ENCODE measurements around the gene NTM.
"Not testable (repeated sequence)": the region's sequence is repeated elsewhere in the genome, so short reads cannot be mapped to it uniquely, and the experiment has no call there.

The NTM gene

DNA sequence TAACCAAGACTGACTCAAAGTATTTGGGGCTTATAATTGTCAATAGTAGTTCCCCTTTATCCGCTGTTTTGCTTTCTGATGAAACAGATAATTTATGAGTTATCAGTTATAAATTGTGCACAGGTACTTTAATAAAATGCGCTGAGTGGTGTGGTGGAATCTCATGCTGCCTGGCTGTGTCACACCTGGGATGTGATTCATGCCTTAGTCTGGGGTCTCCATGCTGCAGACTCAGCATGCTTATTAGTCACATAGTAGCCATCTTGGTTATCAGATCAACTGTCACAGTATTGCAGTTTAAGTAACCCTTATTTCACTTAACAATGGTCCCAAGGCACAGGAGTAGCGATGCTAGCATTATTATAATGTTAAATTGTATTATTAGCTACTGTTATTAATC is 995.2 kb downstream of the NTM start:
- CTCF ChIA-PET = no interaction called here
- DNase-seq (ENCODE audit: extremely low spot score) = no peak
- TF ChIP-seq TARDBP (IDR thresholded peaks at IDR 0.05) (no peak), ZNF384 (IDR thresholded peaks at IDR 0.05) (no peak), FOXA1 (IDR thresholded peaks at IDR 0.05) (no peak), LEF1 (IDR thresholded peaks at IDR 0.05; ENCODE audit: borderline replicate concordance) (no peak), CTBP1 (IDR thresholded peaks at IDR 0.05; ENCODE audit: borderline replicate concordance) (no peak), ARNT (IDR thresholded peaks at IDR 0.05) (no peak), HDGF (IDR thresholded peaks at IDR 0.05; ENCODE audit: borderline replicate concordance) (no peak), FOXK2 (IDR thresholded peaks at IDR 0.05) (no peak), BHLHE40 (IDR thresholded peaks at IDR 0.05; ENCODE audit: borderline replicate concordance) (no peak), FOXM1 (IDR thresholded peaks at IDR 0.05; ENCODE audit: borderline replicate concordance) (no peak), ELF4 (IDR thresholded peaks at IDR 0.05) (no peak), L3MBTL2 (conservative IDR thresholded peaks at IDR 0.05) (no peak)
- TF ChIP-seq, protein P1, sequence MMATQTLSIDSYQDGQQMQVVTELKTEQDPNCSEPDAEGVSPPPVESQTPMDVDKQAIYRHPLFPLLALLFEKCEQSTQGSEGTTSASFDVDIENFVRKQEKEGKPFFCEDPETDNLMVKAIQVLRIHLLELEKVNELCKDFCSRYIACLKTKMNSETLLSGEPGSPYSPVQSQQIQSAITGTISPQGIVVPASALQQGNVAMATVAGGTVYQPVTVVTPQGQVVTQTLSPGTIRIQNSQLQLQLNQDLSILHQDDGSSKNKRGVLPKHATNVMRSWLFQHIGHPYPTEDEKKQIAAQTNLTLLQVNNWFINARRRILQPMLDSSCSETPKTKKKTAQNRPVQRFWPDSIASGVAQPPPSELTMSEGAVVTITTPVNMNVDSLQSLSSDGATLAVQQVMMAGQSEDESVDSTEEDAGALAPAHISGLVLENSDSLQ (IDR thresholded peaks at IDR 0.05) = no peak
- POLR2A ChIA-PET = no interaction called here

DNA sequence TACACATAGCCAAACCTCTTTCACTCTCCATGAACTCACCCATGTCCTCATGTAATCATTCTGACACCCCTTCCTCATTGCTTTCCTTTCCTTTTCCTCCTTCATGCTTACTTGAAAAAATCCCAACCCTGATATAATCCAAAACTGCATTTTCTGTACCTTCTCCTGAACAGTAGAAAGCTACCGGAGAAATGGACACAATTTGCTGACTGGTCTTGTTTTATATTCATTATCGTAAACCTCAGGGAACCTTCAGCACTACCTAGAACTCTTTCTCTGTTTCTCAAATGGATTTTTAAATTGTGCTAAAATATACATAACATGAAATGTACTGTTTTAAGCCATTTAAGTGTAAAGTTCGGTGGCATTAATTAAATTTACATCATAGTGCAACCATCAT is 996.9 kb downstream of the NTM start:
- POLR2A ChIA-PET = no interaction called here
- DNase-seq (ENCODE audit: extremely low spot score) = no peak
- no peak for TF ChIP-seq HDGF (IDR thresholded peaks at IDR 0.05; ENCODE audit: borderline replicate concordance)
- no peak for TF ChIP-seq FOXA1 (IDR thresholded peaks at IDR 0.05)
- no peak for TF ChIP-seq FOXM1 (IDR thresholded peaks at IDR 0.05; ENCODE audit: borderline replicate concordance)
- no peak for TF ChIP-seq NFRKB (IDR thresholded peaks at IDR 0.05)
- no peak for TF ChIP-seq L3MBTL2 (conservative IDR thresholded peaks at IDR 0.05)
- no peak for TF ChIP-seq BHLHE40 (IDR thresholded peaks at IDR 0.05; ENCODE audit: borderline replicate concordance)
- TF ChIP-seq FOXK2 (IDR thresholded peaks at IDR 0.05) = no peak
- CTCF ChIA-PET = no interaction called here

DNA sequence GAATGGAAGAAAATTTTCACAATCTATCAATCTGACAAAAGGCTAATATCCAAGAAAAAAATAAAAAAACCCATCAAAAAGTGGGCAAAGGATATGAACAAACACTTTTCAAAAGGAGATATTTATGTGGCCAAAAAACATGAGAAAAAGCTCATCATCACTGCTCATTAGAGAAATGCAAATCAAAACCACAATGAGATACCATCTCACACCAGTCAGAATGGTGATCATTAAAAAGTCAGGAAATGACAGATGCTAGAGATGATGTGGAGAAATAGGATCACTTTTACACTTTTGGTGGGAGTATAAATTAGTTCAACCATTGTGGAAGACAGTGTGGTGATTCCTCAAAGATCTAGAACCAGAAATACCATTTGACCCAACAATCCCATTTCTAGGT is 999.7 kb downstream of the NTM start:
- POLR2A ChIA-PET; CTCF ChIA-PET; DNase-seq (ENCODE audit: extremely low spot score): not testable (repeated sequence)

DNA sequence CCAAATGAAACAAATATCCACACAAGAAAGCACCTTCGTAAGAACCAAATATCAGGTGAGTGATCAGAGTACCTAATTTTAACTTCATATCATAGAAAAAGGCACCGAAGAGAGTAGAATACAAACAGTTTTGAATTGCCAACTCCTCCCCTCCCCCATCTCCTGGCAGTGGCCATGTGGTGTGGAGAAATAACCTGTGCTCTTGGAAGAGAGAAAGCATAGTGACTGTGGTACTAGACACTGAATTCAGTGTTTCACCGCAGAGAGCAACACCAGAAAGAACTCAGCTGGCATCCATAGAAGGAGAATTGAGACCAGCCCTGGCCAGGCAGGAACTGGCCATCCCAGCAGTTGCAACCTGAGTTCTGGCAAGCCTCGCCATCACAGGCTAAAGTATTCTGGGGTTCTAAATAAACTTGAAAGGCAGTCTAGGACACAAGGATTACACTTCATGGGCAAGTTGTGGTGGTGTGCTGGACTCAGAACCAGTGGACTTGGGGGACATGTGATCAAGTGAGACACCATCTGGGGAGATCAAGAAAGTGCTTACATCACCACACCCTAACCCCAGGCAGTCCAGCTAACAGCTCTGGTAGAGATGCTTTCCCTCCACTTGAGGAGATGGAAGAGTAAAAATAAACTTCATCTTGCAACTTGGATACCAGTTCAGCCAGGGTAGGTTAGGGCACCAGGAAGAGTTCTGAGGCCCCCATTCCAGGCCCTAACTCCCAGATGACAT is 1003.2 kb downstream of the NTM start:
- TF ChIP-seq L3MBTL2 (conservative IDR thresholded peaks at IDR 0.05) (no peak), ARNT (IDR thresholded peaks at IDR 0.05) (no peak), FOXA1 (IDR thresholded peaks at IDR 0.05) (no peak), BHLHE40 (IDR thresholded peaks at IDR 0.05; ENCODE audit: borderline replicate concordance) (no peak), ELF4 (IDR thresholded peaks at IDR 0.05) (no peak), LEF1 (IDR thresholded peaks at IDR 0.05; ENCODE audit: borderline replicate concordance) (no peak), FOXM1 (IDR thresholded peaks at IDR 0.05; ENCODE audit: borderline replicate concordance) (no peak), NFRKB (IDR thresholded peaks at IDR 0.05) (no peak), SUZ12 (IDR thresholded peaks at IDR 0.05) (no peak), ZNF384 (IDR thresholded peaks at IDR 0.05) (no peak), FOXK2 (IDR thresholded peaks at IDR 0.05) (no peak), HDGF (IDR thresholded peaks at IDR 0.05; ENCODE audit: borderline replicate concordance) (no peak), TARDBP (IDR thresholded peaks at IDR 0.05) (no peak), CTBP1 (IDR thresholded peaks at IDR 0.05; ENCODE audit: borderline replicate concordance) (no peak), SP1 (IDR thresholded peaks at IDR 0.05) (no peak)
- TF ChIP-seq, protein P1 (IDR thresholded peaks at IDR 0.05) = no peak
- POLR2A ChIA-PET = no interaction called here
- CTCF ChIA-PET = no interaction called here
- no peak for DNase-seq (ENCODE audit: extremely low spot score)

DNA sequence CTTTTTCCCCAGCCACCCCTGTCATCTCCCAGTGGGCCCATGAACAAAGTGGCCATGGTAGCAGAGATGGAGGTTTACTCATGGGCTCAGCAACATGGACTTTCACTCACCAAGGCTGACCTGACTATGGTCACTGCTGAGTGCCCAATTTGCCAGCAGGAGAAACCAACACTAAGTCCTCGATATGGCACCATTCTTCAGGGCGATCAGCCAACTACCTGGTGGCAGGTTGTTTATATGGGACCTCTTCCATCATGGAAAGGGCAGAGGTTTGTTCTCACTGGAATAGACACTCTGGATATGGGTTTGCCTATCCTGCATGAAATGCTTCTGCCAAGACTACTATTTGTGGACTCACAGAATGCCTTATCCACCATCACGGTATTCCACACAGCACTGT is 1009.1 kb downstream of the NTM start:
- CTCF ChIA-PET = no interaction called here
- DNase-seq (ENCODE audit: extremely low spot score) = no peak
- POLR2A ChIA-PET = no interaction called here
- TF ChIP-seq L3MBTL2 (conservative IDR thresholded peaks at IDR 0.05) = no peak
- TF ChIP-seq FOXA1 (IDR thresholded peaks at IDR 0.05) = no peak
- no peak for TF ChIP-seq ZNF384 (IDR thresholded peaks at IDR 0.05)
- no peak for TF ChIP-seq TARDBP (IDR thresholded peaks at IDR 0.05)
- TF ChIP-seq CTBP1 (IDR thresholded peaks at IDR 0.05; ENCODE audit: borderline replicate concordance) = no peak
- no peak for TF ChIP-seq FOXK2 (IDR thresholded peaks at IDR 0.05)
- TF ChIP-seq SP1 (IDR thresholded peaks at IDR 0.05) = no peak
- no peak for TF ChIP-seq ARNT (IDR thresholded peaks at IDR 0.05)
- no peak for TF ChIP-seq SUZ12 (IDR thresholded peaks at IDR 0.05)
- no peak for TF ChIP-seq LEF1 (IDR thresholded peaks at IDR 0.05; ENCODE audit: borderline replicate concordance)
- TF ChIP-seq NFRKB (IDR thresholded peaks at IDR 0.05) = no peak
- no peak for TF ChIP-seq BHLHE40 (IDR thresholded peaks at IDR 0.05; ENCODE audit: borderline replicate concordance)
- no peak for TF ChIP-seq HDGF (IDR thresholded peaks at IDR 0.05; ENCODE audit: borderline replicate concordance)
